ENCODE data around the gene TANGO2. TPM values are rescaled to one million over a fixed set of nuclear protein-coding genes. Genes with fewer than 3 reads are reported as not detected.

Gene TANGO2
- total and polyA plus RNA-seq, 9 of the 15 experiments (the other 6 are each of a cell fraction or from before 2014, with no cell fraction given), result 15.5 to 94.9 (median 70.1) TPM

GRCh38 chr22:19998232-19998951 lies 22.5 kb upstream of the TANGO2 start:
- 61% methylated on average over 16 of the region's 16 CpGs for WGBS (ENCODE audit: insufficient coverage, low coverage, missing lambda C conversion rate)
- ATAC-seq (no peak), FAIRE-seq (no peak), DNase-seq (ENCODE audit: extremely low read depth in 1 of 4, low spot score in 3 of 4) (no peak)
- in situ Hi-C loops (cut with MboI), result no loop called here
- Histone ChIP-seq H3K9me3 (replicated peaks; ENCODE audit: control insufficient read depth, insufficient read depth, low read depth, low read length) (peaks cover 5% of the 10 kb centered on the region; the same call in 1 of the 2 replicates), H3K36me3 (ENCODE audit: control insufficient read depth, insufficient read depth, low read length) (no peaks in the 10 kb centered on the region), H3K9me1 (ENCODE audit: control insufficient read depth, insufficient read depth, low read length) (peaks cover 5% of the 10 kb centered on the region), H3K4me3 (no peak overlapping the region), H3K79me2 (ENCODE audit: control insufficient read depth, insufficient read depth, low read length) (0 out of 3 replicates have a peak, but pooled peaks cover 2% of the 10 kb centered on the region), H2AFZ (ENCODE audit: low read depth, low read length) (no peak overlapping the region), H3K9ac (ENCODE audit: insufficient read depth in 1 of 2, low read depth in 2 of 2, low read length in 2 of 2) (peak overlapping the region in 1 of 2 experiments; percentile 75; a peak in 2 of 4 replicates), H3K27me3 (ENCODE audit: control insufficient read depth in 2 of 2, insufficient read depth in 2 of 2, low read length in 2 of 2) (no peaks in the 10 kb centered on the region), H4K20me1 (replicated peaks; ENCODE audit: control insufficient read depth, insufficient read depth, low read length) (peaks cover 33% of the 10 kb centered on the region; the same call in 1 of the 2 replicates), H3K27ac (ENCODE audit: extremely low read depth, low read depth, low read length) (no peak overlapping the region), H3K4me1 (replicated peaks in 1 of 2; ENCODE audit: control insufficient read depth in 2 of 2, insufficient read depth in 2 of 2, low read length in 2 of 2) (peaks cover 16 to 53% of the 10 kb centered on the region in 2 experiments; a peak in 4 of 5 replicates), H3K4me2 (ENCODE audit: insufficient read depth, low read length) (no peak overlapping the region)
- BruUV-seq (replicated peaks), result no TSS peak
- CTCF ChIA-PET (ENCODE audit: low intra/inter-chr PET ratio), result no interaction called here
- TF ChIP-seq MLX (CRISPR knock-in tag; conservative IDR thresholded peaks at IDR 0.05) (0 out of 4 replicates have a peak, but pooled peaks of 1 of the 2 experiments have one; percentile 34), RFX7 (CRISPR knock-in tag; IDR thresholded peaks at IDR 0.05) (0 out of 2 replicates have a peak, but pooled peaks have one; percentile 49), CEBPB (tag; IDR thresholded peaks at IDR 0.05) (no peak), CBFB (CRISPR knock-in tag; IDR thresholded peaks at IDR 0.05) (peak; percentile 83; the same call in 1 of the 2 replicates), MYNN (IDR thresholded peaks at IDR 0.05) (no peak), MYNN (CRISPR knock-in tag; IDR thresholded peaks at IDR 0.05) (0 out of 2 replicates have a peak, but pooled peaks have one; percentile 15), HDGF (IDR thresholded peaks at IDR 0.05) (no peak), SRSF1 (IDR thresholded peaks at IDR 0.05; ENCODE audit: low read depth, low read length) (no peak), FOXM1 (IDR thresholded peaks at IDR 0.05; ENCODE audit: low read depth) (no peak), FOXM1 (CRISPR knock-in tag; IDR thresholded peaks at IDR 0.05; ENCODE audit: low read depth) (0 out of 2 replicates have a peak, but pooled peaks have one; percentile 43), ZNF12 (CRISPR knock-in tag; IDR thresholded peaks at IDR 0.05) (no peak), RUNX1 (IDR thresholded peaks at IDR 0.05; ENCODE audit: low read depth) (0 out of 2 replicates have a peak, but pooled peaks have one; percentile 13), KDM5B (IDR thresholded peaks at IDR 0.05; ENCODE audit: insufficient replicate concordance, low read depth, low read length) (peak; percentile 14), NUFIP1 (IDR thresholded peaks at IDR 0.05; ENCODE audit: partially characterized antibody) (no peak), USF2 (CRISPR knock-in tag; IDR thresholded peaks at IDR 0.05) (0 out of 2 replicates have a peak, but pooled peaks have one; percentile 7)
- POLR2A ChIA-PET, result interaction anchor here (0.5 to 3.1 kb wide), 7 partner anchors 10 to 115 kb away, joined by 3 to 24 read pairs (median 6); no protein-coding TSS in a partner anchor
- intact Hi-C loops (cut with micrococcal nuclease), result no loop called here

All from K562 (cell line).